Lung (tissue), 12 donors: Measurements from ENCODE around the gene ADAMTS14. TPM values are rescaled to one million over a fixed set of nuclear protein-coding genes. Genes with fewer than 3 reads are reported as not detected.

Experiments used
- ATAC-seq: fragments of 200-7000 bp; cut with Tn5 transposase; one replicate; pipeline ENCODE4 v1.9.1; 2020; ENCODE audit warnings: moderate number of reproducible peaks; ENCODE audit not compliant: insufficient read depth, low FRiP score
- DNase-seq, 3 donors: peaks; one replicate each; pipeline ENCODE4 v3.0.0-alpha.2; 2013 to 2017
- H3K27ac ChIP-seq, 2 donors: one replicate each; pipeline ENCODE4 v1.5.1; 2013; ENCODE audit warnings: mild to moderate bottlenecking in 2 of 2, moderate library complexity in 2 of 2, control low read depth in 1 of 2, inconsistent platforms in 1 of 2, low read depth in 1 of 2, low read length in 1 of 2
- H3K27me3 ChIP-seq, 3 donors: one replicate each; pipeline ENCODE4 v1.5.1; 2013; ENCODE audit warnings: low read length in 2 of 3; ENCODE audit not compliant: control insufficient read depth in 3 of 3, insufficient read depth in 3 of 3
- H3K36me3 ChIP-seq, 4 donors: one replicate each; pipeline ENCODE4 v1.5.1; 2013; ENCODE audit warnings: low read length in 4 of 4, mild to moderate bottlenecking in 1 of 4, moderate library complexity in 1 of 4; ENCODE audit not compliant: control insufficient read depth in 4 of 4, insufficient read depth in 4 of 4
- H3K4me1 ChIP-seq, 5 donors: one replicate each; pipeline ENCODE4 v1.5.1; 2013; ENCODE audit warnings: low read length in 5 of 5, mild to moderate bottlenecking in 2 of 5, moderate library complexity in 1 of 5; ENCODE audit not compliant: control insufficient read depth in 5 of 5, insufficient read depth in 5 of 5
- H3K4me3 ChIP-seq: one replicate; pipeline ENCODE4 v1.5.1; 2013; ENCODE audit warnings: mild to moderate bottlenecking, control low read depth, moderate library complexity
- H3K9ac ChIP-seq, 2 donors: one replicate each; pipeline ENCODE4 v1.5.1; 2013; ENCODE audit warnings: low read length in 2 of 2, control low read depth in 1 of 2; ENCODE audit not compliant: insufficient read depth in 1 of 2
- H3K9me3 ChIP-seq, 4 donors: one replicate each; pipeline ENCODE4 v1.5.1; 2013; ENCODE audit warnings: low read length in 3 of 4, mild to moderate bottlenecking in 1 of 4, moderate library complexity in 1 of 4; ENCODE audit not compliant: control insufficient read depth in 4 of 4, insufficient read depth in 3 of 4
- CTCF ChIP-seq: IDR thresholded peaks from 2 replicates; pipeline ENCODE4 v1.5.1; 2012; ENCODE audit warnings: mild to moderate bottlenecking; ENCODE audit errors: control extremely low read depth, extremely low read depth
- WGBS, 2 donors: extraction: QIAGEN DNeasy Blood & Tissue Kit; methylation state at CpG; one replicate each; pipeline ENCODE4 v1.1.7; 2013; 5-methylcytosine and 5-hydroxymethylcytosine counted together
- polyA plus RNA-seq, 2 donors: library from polyadenylated mRNA; stranded (reverse); fragments of 200-250 nt; gene quantifications; one replicate each; pipeline ENCODE4 v1.2.1, GENCODE V29; 2013
- total RNA-seq, 2 donors: library from RNA; depleted of rRNA in 1 of 2; stranded (reverse); fragments of >200 nt in 1 of 2; gene quantifications; one replicate each; pipeline ENCODE4 v1.2.1, GENCODE V29; 2014 to 2021
- donor health status: control.
- donor health status: control.
- donor health status: Bipolar disorder and iron deficiency.
- donor health status: healthy.
- donor health status: DM: yes; HTN: yes; CAD: no.

ADAMTS14 gene
- total and polyA plus RNA-seq, 4 donors = 0.47 to 3.9 (median 1.2) TPM

- H3K27me3 ChIP-seq = no peaks in the 10 kb centered on the region
- DNase-seq (no peak), ATAC-seq (no peak)
- no peak overlapping the region for H3K27ac ChIP-seq
- H3K9me3 ChIP-seq = no peaks in the 10 kb centered on the region
- H3K9ac ChIP-seq = no peak overlapping the region
- WGBS, 2 donors = 91 to 96% methylated on average over 12 of the region's 12 CpGs
- peaks cover 2 to 40% (median 11%) of the 10 kb centered on the region in 5 donors for H3K4me1 ChIP-seq
- H3K36me3 ChIP-seq = no peaks in the 10 kb centered on the region
- H3K4me3 ChIP-seq = no peak overlapping the region
- no peak for TF ChIP-seq CTCF
Measured at GRCh38 chr10:70738761-70739121, 66.4 kb downstream of the ADAMTS14 start.

- Histone ChIP-seq H3K36me3 (no peaks in the 10 kb centered on the region), H3K4me1 (peaks cover 2 to 42% (median 13%) of the 10 kb centered on the region in 5 donors), H3K9ac (no peak overlapping the region), H3K27ac (no peak overlapping the region), H3K4me3 (no peak overlapping the region), H3K27me3 (no peaks in the 10 kb centered on the region), H3K9me3 (peaks cover 0 to 1% (median 0%) of the 10 kb centered on the region in 4 donors)
- ATAC-seq (no peak), DNase-seq (peak in 1 of 3 donors; percentile 34)
- TF ChIP-seq CTCF = no peak
- 81 to 89% methylated on average over 12 of the region's 12 CpGs for WGBS, 2 donors
Measured at GRCh38 chr10:70740406-70741288, 68.3 kb downstream of the ADAMTS14 start.

GRCh38 chr10:70742537-70743429, 70.5 kb downstream of the ADAMTS14 start:
- Histone ChIP-seq H3K4me3 (no peak overlapping the region), H3K4me1 (peaks cover 2 to 56% (median 13%) of the 10 kb centered on the region in 5 donors), H3K36me3 (no peaks in the 10 kb centered on the region), H3K27ac (peak overlapping the region in 1 of 2 donors; percentile 74), H3K27me3 (no peaks in the 10 kb centered on the region), H3K9me3 (peaks cover 0 to 3% (median 0%) of the 10 kb centered on the region in 4 donors), H3K9ac (peak overlapping the region in 1 of 2 donors; percentile 30)
- peak; percentile 35 for ATAC-seq
- 27 to 28% methylated on average over 8 of the region's 8 CpGs for WGBS, 2 donors
- DNase-seq = peak; percentile 91 to 98 (median 96)
- no peak for TF ChIP-seq CTCF
